ENCODE measurements around the gene KREMEN2. TPM values are rescaled to one million over a fixed set of nuclear protein-coding genes. Genes with fewer than 3 reads are reported as not detected.

Gene KREMEN2
- total and polyA plus RNA-seq, 9 of the 15 experiments (the other 6 are each of a cell fraction or from before 2014, with no cell fraction given): 0.04 to 7.7 (median 1.5) TPM; not detected in 1

- TF ChIP-seq CHAMP1 (IDR thresholded peaks at IDR 0.05) (no peak), CAMTA2 (CRISPR knock-in tag; conservative IDR thresholded peaks at IDR 0.05) (no peak), FOXP1 (CRISPR knock-in tag; IDR thresholded peaks at IDR 0.05) (no peak), RAD21 (CRISPR knock-in tag; conservative IDR thresholded peaks at IDR 0.05 in 1 of 2, IDR thresholded peaks at IDR 0.05 in 1 of 2) (no peak), SMARCC2 (IDR thresholded peaks at IDR 0.05; ENCODE audit: low read depth) (no peak), SRSF9 (IDR thresholded peaks at IDR 0.05; ENCODE audit: borderline replicate concordance, low read depth, low read length) (no peak), RFX7 (CRISPR knock-in tag; IDR thresholded peaks at IDR 0.05) (no peak), CBX3 (IDR thresholded peaks at IDR 0.05; ENCODE audit: borderline replicate concordance in 1 of 2, low read length in 2 of 2) (no peak), POLR2G (IDR thresholded peaks at IDR 0.05; ENCODE audit: low read depth, low read length) (no peak), ZC3H4 (CRISPR knock-in tag; IDR thresholded peaks at IDR 0.05; ENCODE audit: borderline replicate concordance) (no peak), AFF1 (IDR thresholded peaks at IDR 0.05; ENCODE audit: low read depth in 1 of 2, partially characterized antibody in 2 of 2) (no peak), RBM17 (IDR thresholded peaks at IDR 0.05; ENCODE audit: borderline replicate concordance, low read depth, low read length) (no peak), TARDBP (IDR thresholded peaks at IDR 0.05) (no peak), ZNF639 (CRISPR knock-in tag; conservative IDR thresholded peaks at IDR 0.05 in 1 of 2, IDR thresholded peaks at IDR 0.05 in 1 of 2) (no peak), RFX1 (IDR thresholded peaks at IDR 0.05) (no peak), PURB (CRISPR knock-in tag; IDR thresholded peaks at IDR 0.05; ENCODE audit: low read depth) (no peak), SNRNP70 (optimal IDR thresholded peaks at IDR 0.05; ENCODE audit: low read depth, low read length) (no peak), MED1 (CRISPR knock-in tag; IDR thresholded peaks at IDR 0.05; ENCODE audit: borderline replicate concordance) (no peak), MCM5 (IDR thresholded peaks at IDR 0.05; ENCODE audit: low read depth) (no peak), ATF1 (CRISPR knock-in tag; IDR thresholded peaks at IDR 0.05) (no peak), ATF1 (tag; IDR thresholded peaks at IDR 0.05) (no peak), SIX5 (IDR thresholded peaks at IDR 0.05; ENCODE audit: borderline replicate concordance in 1 of 2, insufficient read depth in 1 of 2, low read depth in 1 of 2, low read length in 2 of 2) (no peak)
These were observed 40.8 kb downstream of the KREMEN2 start (continued) for GRCh38 chr16:3004781-3005284.

All from K562 (cell line).